ENCODE results near the gene NOL12.

Gene NOL12

GRCh38 chr22:37638391-37639069, 47.6 kb upstream of the NOL12 start (continued):
- TF ChIP-seq ZNF610 (tag by site-specific recombination; IDR thresholded peaks at IDR 0.05; ENCODE audit: borderline replicate concordance) (no peak), ZNF600 (tag by site-specific recombination; IDR thresholded peaks at IDR 0.05) (0 out of 2 replicates have a peak, but pooled peaks have one; percentile 31), ZNF792 (tag by site-specific recombination; IDR thresholded peaks at IDR 0.05) (peak; percentile 75; the same call in 1 of the 2 replicates), ZNF837 (tag by site-specific recombination; IDR thresholded peaks at IDR 0.05) (no peak), ZNF561 (tag by site-specific recombination; IDR thresholded peaks at IDR 0.05; ENCODE audit: borderline replicate concordance) (no peak), ZNF404 (tag by site-specific recombination; IDR thresholded peaks at IDR 0.05) (no peak), WT1 (tag by site-specific recombination; IDR thresholded peaks at IDR 0.05) (0 out of 2 replicates have a peak, but pooled peaks have one; percentile 12), ZNF157 (tag by site-specific recombination; IDR thresholded peaks at IDR 0.05) (no peak), ZXDB (tag by site-specific recombination; IDR thresholded peaks at IDR 0.05) (no peak), YY1 (tag by site-specific recombination; IDR thresholded peaks at IDR 0.05) (no peak), SP2 (tag by site-specific recombination; IDR thresholded peaks at IDR 0.05) (peak; percentile 36), ZBTB8A (tag by site-specific recombination; IDR thresholded peaks at IDR 0.05) (no peak)
- TF ChIP-seq, protein P1, sequence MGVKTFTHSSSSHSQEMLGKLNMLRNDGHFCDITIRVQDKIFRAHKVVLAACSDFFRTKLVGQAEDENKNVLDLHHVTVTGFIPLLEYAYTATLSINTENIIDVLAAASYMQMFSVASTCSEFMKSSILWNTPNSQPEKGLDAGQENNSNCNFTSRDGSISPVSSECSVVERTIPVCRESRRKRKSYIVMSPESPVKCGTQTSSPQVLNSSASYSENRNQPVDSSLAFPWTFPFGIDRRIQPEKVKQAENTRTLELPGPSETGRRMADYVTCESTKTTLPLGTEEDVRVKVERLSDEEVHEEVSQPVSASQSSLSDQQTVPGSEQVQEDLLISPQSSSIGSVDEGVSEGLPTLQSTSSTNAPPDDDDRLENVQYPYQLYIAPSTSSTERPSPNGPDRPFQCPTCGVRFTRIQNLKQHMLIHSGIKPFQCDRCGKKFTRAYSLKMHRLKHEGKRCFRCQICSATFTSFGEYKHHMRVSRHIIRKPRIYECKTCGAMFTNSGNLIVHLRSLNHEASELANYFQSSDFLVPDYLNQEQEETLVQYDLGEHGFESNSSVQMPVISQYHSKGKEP (tag by site-specific recombination; IDR thresholded peaks at IDR 0.05): no peak
- TF ChIP-seq, protein P2, sequence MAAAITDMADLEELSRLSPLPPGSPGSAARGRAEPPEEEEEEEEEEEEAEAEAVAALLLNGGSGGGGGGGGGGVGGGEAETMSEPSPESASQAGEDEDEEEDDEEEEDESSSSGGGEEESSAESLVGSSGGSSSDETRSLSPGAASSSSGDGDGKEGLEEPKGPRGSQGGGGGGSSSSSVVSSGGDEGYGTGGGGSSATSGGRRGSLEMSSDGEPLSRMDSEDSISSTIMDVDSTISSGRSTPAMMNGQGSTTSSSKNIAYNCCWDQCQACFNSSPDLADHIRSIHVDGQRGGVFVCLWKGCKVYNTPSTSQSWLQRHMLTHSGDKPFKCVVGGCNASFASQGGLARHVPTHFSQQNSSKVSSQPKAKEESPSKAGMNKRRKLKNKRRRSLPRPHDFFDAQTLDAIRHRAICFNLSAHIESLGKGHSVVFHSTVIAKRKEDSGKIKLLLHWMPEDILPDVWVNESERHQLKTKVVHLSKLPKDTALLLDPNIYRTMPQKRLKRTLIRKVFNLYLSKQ (tag by site-specific recombination; IDR thresholded peaks at IDR 0.05; ENCODE audit: borderline replicate concordance): no peak

DNA sequence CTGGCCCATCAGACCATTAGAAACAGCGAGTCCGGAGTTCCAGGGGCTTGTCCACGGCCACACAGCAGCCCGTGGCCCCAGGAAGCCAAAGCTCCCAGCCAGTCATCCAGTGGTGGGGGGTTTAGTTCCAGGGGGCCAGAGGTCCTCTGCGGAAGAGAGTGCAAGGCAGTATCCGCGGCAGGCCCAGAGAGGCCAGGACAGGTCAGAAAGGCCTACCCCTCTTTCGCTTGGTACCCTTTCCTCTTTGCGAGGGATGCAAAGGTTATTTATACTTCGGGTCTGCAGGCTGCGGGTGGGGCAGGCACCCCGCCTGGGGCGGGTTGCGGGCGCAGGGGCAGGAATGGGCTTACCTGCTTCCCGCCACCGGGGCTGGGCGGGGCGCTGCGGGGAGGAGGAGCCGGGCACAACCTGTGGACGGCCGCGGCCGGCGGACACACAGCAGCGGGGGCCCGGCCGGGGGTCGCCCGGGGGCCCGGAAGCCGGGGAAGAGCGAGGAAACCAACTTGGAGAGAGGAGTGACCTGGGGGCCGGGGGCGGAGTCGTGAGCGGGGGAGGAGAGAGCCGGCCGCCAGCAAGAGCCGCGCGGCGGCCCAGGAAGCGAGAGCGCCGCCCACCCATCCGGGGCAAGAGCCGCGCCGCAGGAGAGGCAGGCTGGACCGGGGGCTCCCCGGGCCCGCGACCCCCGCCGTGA, 46.9 kb upstream of the NOL12 start, which contains the start of gene SH3BP1:
TSS of gene SH3BP1 (plus strand) at position 600 of the 691 bp plus-strand sequence. CDS start 119 bp downstream, outside the sequence.
- POLR2A ChIA-PET: interaction anchor here (0.6 to 11.0 kb wide), 6 partner anchors 8 to 945 kb away, joined by 3 to 80 read pairs (median 3); partner anchors contain the start of genes GCAT, GGA1 and PDXP
- CTCF ChIA-PET: interaction anchor here (0.6 to 17.0 kb wide), 5 partner anchors 32 to 180 kb away, joined by 3 to 353 read pairs (median 6); partner anchors contain the start of genes LGALS1 and NOL12
- Histone ChIP-seq H3K4me1 (ENCODE audit: control insufficient read depth, insufficient read depth, low read length) (peaks cover 10% of the 10 kb centered on the region; the same call in 1 of the 2 replicates), H3K9me3 (ENCODE audit: control insufficient read depth, insufficient read depth, low read depth, low read length) (no peaks in the 10 kb centered on the region), H3K27ac (ENCODE audit: extremely low read depth, low read depth, low read length) (peak within 1 kb of the TSS; percentile 52; the same call in 1 of the 2 replicates), H3K36me3 (ENCODE audit: control insufficient read depth in 2 of 2, insufficient read depth in 1 of 2, low read length in 2 of 2) (peaks cover 0 to 32% of the 10 kb centered on the region in 2 experiments; a peak in 1 of 3 replicates), H3K4me3 (ENCODE audit: low read depth, low read length) (peak within 1 kb of the TSS; percentile 58)
- TF ChIP-seq SCRT2 (tag by site-specific recombination; IDR thresholded peaks at IDR 0.05): peak; percentile 34; the same call in 1 of the 2 replicates
- TF ChIP-seq HOXD13 (CRISPR knock-in tag; IDR thresholded peaks at IDR 0.05; ENCODE audit: borderline replicate concordance): no peak
- TF ChIP-seq, protein P3, sequence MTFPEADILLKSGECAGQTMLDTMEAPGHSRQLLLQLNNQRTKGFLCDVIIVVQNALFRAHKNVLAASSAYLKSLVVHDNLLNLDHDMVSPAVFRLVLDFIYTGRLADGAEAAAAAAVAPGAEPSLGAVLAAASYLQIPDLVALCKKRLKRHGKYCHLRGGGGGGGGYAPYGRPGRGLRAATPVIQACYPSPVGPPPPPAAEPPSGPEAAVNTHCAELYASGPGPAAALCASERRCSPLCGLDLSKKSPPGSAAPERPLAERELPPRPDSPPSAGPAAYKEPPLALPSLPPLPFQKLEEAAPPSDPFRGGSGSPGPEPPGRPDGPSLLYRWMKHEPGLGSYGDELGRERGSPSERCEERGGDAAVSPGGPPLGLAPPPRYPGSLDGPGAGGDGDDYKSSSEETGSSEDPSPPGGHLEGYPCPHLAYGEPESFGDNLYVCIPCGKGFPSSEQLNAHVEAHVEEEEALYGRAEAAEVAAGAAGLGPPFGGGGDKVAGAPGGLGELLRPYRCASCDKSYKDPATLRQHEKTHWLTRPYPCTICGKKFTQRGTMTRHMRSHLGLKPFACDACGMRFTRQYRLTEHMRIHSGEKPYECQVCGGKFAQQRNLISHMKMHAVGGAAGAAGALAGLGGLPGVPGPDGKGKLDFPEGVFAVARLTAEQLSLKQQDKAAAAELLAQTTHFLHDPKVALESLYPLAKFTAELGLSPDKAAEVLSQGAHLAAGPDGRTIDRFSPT (tag by site-specific recombination; IDR thresholded peaks at IDR 0.05): 0 out of 2 replicates have a peak, but pooled peaks have one; percentile 21
- TF ChIP-seq ZNF639 (tag by site-specific recombination; IDR thresholded peaks at IDR 0.05): no peak
- peak; percentile 28; the same call in 1 of the 2 replicates for TF ChIP-seq ZXDB (tag by site-specific recombination; IDR thresholded peaks at IDR 0.05)
- TF ChIP-seq GLIS2 (tag by site-specific recombination; IDR thresholded peaks at IDR 0.05): peak; percentile 75
- peak; percentile 23 for TF ChIP-seq ZBTB26 (tag by site-specific recombination; optimal IDR thresholded peaks at IDR 0.05)
- TF ChIP-seq SP2 (tag by site-specific recombination; IDR thresholded peaks at IDR 0.05): peak; percentile 38
- peak; percentile 39; the same call in 1 of the 2 replicates for TF ChIP-seq EGR2 (tag by site-specific recombination; IDR thresholded peaks at IDR 0.05; ENCODE audit: low read depth)
- TF ChIP-seq PATZ1 (tag by site-specific recombination; IDR thresholded peaks at IDR 0.05): no peak
- TF ChIP-seq ZBTB8A (tag by site-specific recombination; IDR thresholded peaks at IDR 0.05): 0 out of 2 replicates have a peak, but pooled peaks have one; percentile 31
- no peak for TF ChIP-seq ZNF521 (tag by site-specific recombination; IDR thresholded peaks at IDR 0.05)
- 0 out of 2 replicates have a peak, but pooled peaks have one; percentile 56 for TF ChIP-seq ZNF596 (tag by site-specific recombination; IDR thresholded peaks at IDR 0.05)
